Urinary bladder (tissue), 4 donors: ENCODE data around the gene SALL4. TPM values are rescaled to one million over a fixed set of nuclear protein-coding genes. Genes with fewer than 3 reads are reported as not detected.
"Not testable (repeated sequence)": the region's sequence is repeated elsewhere in the genome, so short reads cannot be mapped to it uniquely, and the experiment has no call there.

Experiments used
- DNase-seq: peaks from one replicate; pipeline ENCODE4 v3.0.0-alpha.2; 2015; ENCODE audit errors: extremely low spot score
- H3K27ac ChIP-seq: one replicate; pipeline ENCODE4 v1.5.1; 2013; ENCODE audit warnings: low read depth, mild to moderate bottlenecking, moderate library complexity
- H3K36me3 ChIP-seq: one replicate; pipeline ENCODE4 v1.6.1; 2013; ENCODE audit warnings: mild to moderate bottlenecking, moderate library complexity; ENCODE audit not compliant: insufficient read depth
- H3K4me1 ChIP-seq: one replicate; pipeline ENCODE4 v1.6.1; 2013; ENCODE audit warnings: mild to moderate bottlenecking, moderate library complexity; ENCODE audit not compliant: insufficient read depth
- H3K4me3 ChIP-seq: one replicate; pipeline ENCODE4 v1.5.1; 2013; ENCODE audit warnings: low read depth, low read length
- WGBS: extraction: QIAGEN DNeasy Blood & Tissue Kit; methylation state at CpG from one replicate; pipeline ENCODE4 v1.1.7; 2013; 5-methylcytosine and 5-hydroxymethylcytosine counted together
- polyA plus RNA-seq: library from polyadenylated mRNA; stranded (reverse); fragments of 200-250 nt; gene quantifications from one replicate; pipeline ENCODE4 v1.2.3, GENCODE V29; 2013
- total RNA-seq: library from RNA; depleted of rRNA; stranded (reverse); fragments of >200 nt; gene quantifications from one replicate; pipeline ENCODE4 v1.2.3, GENCODE V29; 2014
- donor health status: healthy with polysubstance abuse.
- donor health status: healthy.

The SALL4 gene
- total and polyA plus RNA-seq, 2 donors, result 0.06 to 1.3 TPM

DNA sequence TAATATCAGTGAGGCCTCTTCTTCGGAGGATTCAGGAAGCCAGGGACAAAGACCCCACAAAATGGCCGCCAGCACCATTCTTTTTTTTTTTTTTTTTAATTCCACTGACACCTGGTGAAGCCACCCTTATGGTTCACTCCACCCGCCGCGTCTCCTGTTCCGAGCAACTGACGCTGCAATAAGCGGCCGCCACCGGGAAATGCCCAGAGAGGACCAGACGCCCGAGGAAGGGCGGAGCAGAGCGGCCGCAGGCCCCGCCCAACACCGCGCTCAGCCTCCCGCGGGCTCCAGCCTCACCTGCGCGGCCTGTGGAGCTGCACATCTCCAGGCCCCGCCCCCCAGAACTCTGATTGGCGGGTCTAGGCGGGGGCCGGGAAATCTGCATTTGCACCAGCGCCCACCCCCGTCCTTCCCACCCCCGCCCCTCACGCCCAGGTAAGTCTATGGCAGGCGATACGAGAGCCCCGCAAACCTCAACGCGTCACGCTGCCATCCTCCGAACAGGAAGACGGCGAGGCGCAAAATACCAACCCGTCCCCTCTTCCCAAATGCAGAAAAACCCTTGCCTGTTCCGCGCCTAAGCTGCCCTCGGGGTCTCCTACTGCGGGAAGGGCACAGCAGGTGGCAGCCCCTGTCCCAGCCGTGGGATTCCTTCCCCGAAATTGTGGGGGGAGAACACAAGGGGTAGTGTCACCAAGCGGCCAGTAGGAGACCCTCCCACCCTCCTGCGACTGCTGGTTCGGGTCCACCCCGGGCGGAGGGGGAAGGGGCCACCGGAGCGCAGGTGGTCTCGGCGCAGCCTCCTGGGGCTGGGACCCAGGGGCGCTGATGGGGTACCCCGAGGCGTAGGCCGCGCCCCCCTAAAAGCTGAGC lies 35.1 kb downstream of the SALL4 start:
- H3K4me3 ChIP-seq, result peak overlapping the region; percentile 90
- WGBS, result 3% methylated on average over 61 of the region's 61 CpGs
- DNase-seq, result no peak
- peak overlapping the region; percentile 43 for H3K27ac ChIP-seq
- no peaks in the 10 kb centered on the region for H3K36me3 ChIP-seq
- H3K4me1 ChIP-seq, result no peaks in the 10 kb centered on the region

GRCh38 chr20:51765381-51765780 lies 36.9 kb downstream of the SALL4 start:
- 85% methylated on average over 10 of the region's 10 CpGs for WGBS
- H3K36me3 ChIP-seq, H3K4me3 ChIP-seq, DNase-seq, H3K27ac ChIP-seq, H3K4me1 ChIP-seq: not testable (repeated sequence)

DNA sequence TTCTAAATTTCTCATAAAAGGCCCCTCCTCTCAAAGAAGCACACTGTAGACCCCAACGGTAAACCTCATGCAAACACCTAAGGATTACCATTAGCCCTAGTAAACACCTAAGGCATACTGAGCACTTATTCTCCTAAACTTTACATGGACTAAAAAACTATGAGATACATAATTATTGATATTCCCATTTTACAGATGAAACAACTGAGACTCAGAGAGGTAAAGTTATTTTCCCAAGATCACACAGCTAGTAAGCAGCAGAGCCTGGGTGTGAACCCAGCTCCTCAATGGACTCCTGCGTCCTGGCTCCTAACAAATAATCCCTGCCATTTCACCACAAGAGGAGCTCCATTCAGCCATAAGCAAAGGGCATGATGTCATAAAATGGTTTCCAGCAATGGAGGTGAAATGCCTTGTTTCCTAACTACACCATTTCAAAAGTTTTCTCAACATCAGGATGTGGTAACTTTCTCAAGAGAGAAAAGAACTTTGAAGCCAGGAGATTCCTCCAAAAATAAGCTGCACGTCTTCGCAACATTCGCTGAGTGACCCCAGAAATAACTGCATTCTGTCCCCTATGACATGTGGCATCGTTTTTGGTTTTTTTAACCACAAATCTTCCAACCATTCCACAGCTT lies 38.2 kb downstream of the SALL4 start:
- whole genome bisulfite sequencing, result 89% methylated on average over 6 of the region's 6 CpGs
- no peak for DNase-seq
- H3K27ac ChIP-seq, result no peak overlapping the region
- no peaks in the 10 kb centered on the region for H3K36me3 ChIP-seq
- H3K4me1 ChIP-seq, result no peaks in the 10 kb centered on the region
- H3K4me3 ChIP-seq, result no peak overlapping the region

- H3K36me3 ChIP-seq, result no peaks in the 10 kb centered on the region
- no peaks in the 10 kb centered on the region for H3K4me1 ChIP-seq
- 64% methylated on average over 14 of the region's 14 CpGs for WGBS
- DNase-seq, result no peak
- H3K27ac ChIP-seq, result no peak overlapping the region
- no peak overlapping the region for H3K4me3 ChIP-seq
These were observed 41.3 kb downstream of the SALL4 start for GRCh38 chr20:51760905-51761546.

DNA sequence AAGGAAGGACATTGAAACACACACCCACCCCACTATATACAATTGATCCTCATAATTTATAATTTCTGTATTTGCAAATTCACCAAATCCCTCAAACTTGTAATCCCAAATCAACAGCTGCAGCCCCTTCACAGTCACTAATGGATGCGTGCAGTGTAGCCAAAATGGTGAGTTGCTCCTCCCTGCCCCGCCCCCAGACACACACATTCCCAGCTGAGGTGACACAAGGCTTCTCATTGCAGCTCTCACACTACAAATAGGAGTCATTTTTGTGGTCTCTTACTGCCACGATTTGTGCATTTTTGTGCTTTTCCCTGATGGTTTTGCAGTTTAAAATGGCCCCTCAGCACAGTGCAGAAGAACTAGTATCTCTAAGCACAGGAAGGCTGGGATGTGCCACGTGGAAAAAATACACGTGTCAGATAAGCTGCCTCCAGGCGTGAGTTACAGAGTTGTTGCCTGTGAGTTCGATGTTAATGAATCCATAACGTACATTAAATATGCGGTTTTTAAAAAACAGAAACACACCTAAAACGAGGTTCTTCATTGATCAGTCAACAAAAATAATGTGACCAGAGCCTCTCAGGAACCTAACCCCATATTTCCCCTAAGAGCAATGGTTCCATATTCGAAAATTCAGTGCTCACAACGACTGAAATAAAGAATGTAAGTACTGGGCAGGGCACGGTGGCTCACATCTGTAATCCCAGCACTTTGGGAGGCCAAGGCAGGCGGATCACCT lies 42.4 kb downstream of the SALL4 start:
- WGBS, result 92% methylated on average over 14 of the region's 14 CpGs
- Histone ChIP-seq H3K36me3 (no peaks in the 10 kb centered on the region), H3K27ac (no peak overlapping the region), H3K4me1 (no peaks in the 10 kb centered on the region), H3K4me3 (no peak overlapping the region)
- no peak for DNase-seq

GRCh38 chr20:51758978-51759544 lies 43.3 kb downstream of the SALL4 start:
- 86% methylated on average over 12 of the region's 12 CpGs for WGBS

GRCh38 chr20:51757226-51757625 lies 45.1 kb downstream of the SALL4 start:
- no peak overlapping the region for H3K4me3 ChIP-seq
- DNase-seq, result no peak
- H3K27ac ChIP-seq, result no peak overlapping the region
- peaks cover 2% of the 10 kb centered on the region for H3K4me1 ChIP-seq
- H3K36me3 ChIP-seq, result no peaks in the 10 kb centered on the region
- WGBS, result 85% methylated on average over 10 of the region's 10 CpGs

More at GRCh38 chr20:51758978-51759544, 43.3 kb downstream of the SALL4 start:
- no peak for DNase-seq
- Histone ChIP-seq H3K4me1 (no peaks in the 10 kb centered on the region), H3K4me3 (no peak overlapping the region), H3K36me3 (no peaks in the 10 kb centered on the region), H3K27ac (no peak overlapping the region)

- H3K27ac ChIP-seq, result no peak overlapping the region
- H3K4me3 ChIP-seq, result no peak overlapping the region
- no peak for DNase-seq
- H3K4me1 ChIP-seq, result peaks cover 2% of the 10 kb centered on the region
- 91% methylated on average over 3 of the region's 3 CpGs for WGBS
- H3K36me3 ChIP-seq, result no peaks in the 10 kb centered on the region
These were observed 45.7 kb downstream of the SALL4 start for GRCh38 chr20:51756653-51757052.

DNA sequence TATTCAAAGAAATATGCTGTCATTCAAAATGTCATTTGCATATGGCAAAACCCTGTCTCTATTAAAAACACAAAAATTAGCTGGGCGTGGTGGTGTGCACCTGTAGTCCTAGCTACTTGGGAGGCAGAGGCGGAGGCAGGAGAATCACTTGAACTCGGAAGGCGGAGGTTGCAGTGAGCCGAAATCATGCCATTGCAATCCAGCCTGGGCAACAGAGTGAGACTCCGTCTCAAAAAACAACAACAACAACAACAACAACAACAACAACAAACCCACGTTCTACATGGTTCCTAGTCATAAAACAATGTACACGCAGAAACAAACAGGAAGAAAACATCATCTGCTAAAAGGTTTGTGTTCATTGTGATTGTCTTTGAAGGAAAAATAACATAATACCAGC lies 49.1 kb downstream of the SALL4 start:
- WGBS, result 96% methylated on average over 8 of the region's 8 CpGs
- H3K4me3 ChIP-seq, H3K36me3 ChIP-seq, H3K27ac ChIP-seq, DNase-seq, H3K4me1 ChIP-seq: not testable (repeated sequence)

DNA sequence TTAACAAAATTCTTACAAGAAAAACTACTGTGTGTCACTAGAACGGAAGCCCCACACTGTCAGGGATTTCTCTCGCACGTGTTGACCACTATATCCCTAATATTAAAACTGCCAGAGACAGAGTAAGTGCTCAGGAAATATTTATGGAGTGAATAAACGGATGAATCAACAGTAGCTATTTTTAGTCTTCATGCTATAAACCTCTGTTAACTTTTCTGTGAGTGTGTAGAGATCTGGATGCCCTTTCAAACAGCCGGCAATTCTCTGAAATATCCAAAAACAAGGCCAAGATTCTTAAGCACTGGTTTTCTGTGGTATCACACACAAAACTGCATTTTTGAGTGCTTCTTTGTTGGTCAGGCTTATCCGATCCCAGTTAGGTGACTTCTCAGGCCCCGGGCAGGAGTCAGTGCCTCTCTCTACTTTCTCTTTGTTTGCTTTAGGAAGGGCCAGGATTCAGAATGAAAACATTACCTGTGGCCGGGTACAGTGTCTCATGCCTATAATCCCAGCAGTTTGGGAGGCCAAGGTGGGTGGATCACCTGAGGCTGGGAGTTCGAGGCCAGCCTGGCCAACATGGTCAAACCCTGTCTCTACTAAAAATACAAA lies 49.9 kb downstream of the SALL4 start:
- H3K4me1 ChIP-seq, result peaks cover 2% of the 10 kb centered on the region
- H3K4me3 ChIP-seq, result no peak overlapping the region
- no peaks in the 10 kb centered on the region for H3K36me3 ChIP-seq
- DNase-seq, result no peak
- 21% methylated on average over 9 of the region's 9 CpGs for WGBS
- H3K27ac ChIP-seq, result peak overlapping the region; percentile 62

GRCh38 chr20:51750770-51751388 lies 51.4 kb downstream of the SALL4 start:
- WGBS, result 92% methylated on average over 10 of the region's 10 CpGs
- no peak overlapping the region for H3K4me3 ChIP-seq
- H3K27ac ChIP-seq, result peak overlapping the region; percentile 19
- no peak for DNase-seq
- H3K4me1 ChIP-seq, result peaks cover 2% of the 10 kb centered on the region
- H3K36me3 ChIP-seq, result no peaks in the 10 kb centered on the region

- Histone ChIP-seq H3K27ac (peak overlapping the region; percentile 19), H3K36me3 (no peaks in the 10 kb centered on the region), H3K4me1 (peaks cover 2% of the 10 kb centered on the region), H3K4me3 (no peak overlapping the region)
- DNase-seq, result no peak
- 75% methylated on average over 19 of the region's 19 CpGs for WGBS
These were observed 52.1 kb downstream of the SALL4 start for GRCh38 chr20:51750037-51750769.
